ENCODE data around the gene SENP2.

DNA sequence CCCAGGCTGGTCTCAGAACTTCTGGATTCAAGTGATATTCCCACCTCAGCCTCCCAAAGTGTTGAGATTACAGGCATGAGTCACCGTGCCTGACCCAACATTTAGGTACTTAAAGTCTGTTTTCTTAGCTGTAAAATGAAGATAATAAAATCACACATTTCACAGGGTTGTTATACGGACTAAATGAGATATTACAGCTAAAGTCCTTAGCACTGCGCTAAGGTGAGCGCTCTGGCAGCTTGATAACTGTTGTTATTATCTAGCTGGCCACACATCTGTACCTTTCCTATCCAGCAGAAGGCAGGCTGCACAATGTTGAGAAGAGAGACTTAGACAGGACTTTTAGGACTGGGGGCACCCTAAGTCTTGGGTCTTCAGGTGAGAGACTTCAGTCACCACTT lies 31.0 kb upstream of the SENP2 start:
- TF ChIP-seq CTCF (IDR thresholded peaks at IDR 0.05) (no peak), TCF12 (IDR thresholded peaks at IDR 0.05) (no peak), EZH2phosphoT487 (IDR thresholded peaks at IDR 0.05; ENCODE audit: borderline replicate concordance, low read depth) (no peak), EP300 (IDR thresholded peaks at IDR 0.05; ENCODE audit: borderline replicate concordance in 1 of 2, low read depth in 1 of 2, low read length in 1 of 2) (no peak), YY1 (IDR thresholded peaks at IDR 0.05; ENCODE audit: low read depth) (no peak), RAD21 (IDR thresholded peaks at IDR 0.05; ENCODE audit: low read length) (no peak), SMC3 (IDR thresholded peaks at IDR 0.05; ENCODE audit: low read depth, low read length) (no peak), REST (IDR thresholded peaks at IDR 0.05; ENCODE audit: low read depth, low read length) (no peak), POLR2AphosphoS5 (IDR thresholded peaks at IDR 0.05; ENCODE audit: low read depth, low read length) (no peak), NFIC (IDR thresholded peaks at IDR 0.05; ENCODE audit: borderline replicate concordance) (no peak)
- TF ChIP-seq, protein P1, sequence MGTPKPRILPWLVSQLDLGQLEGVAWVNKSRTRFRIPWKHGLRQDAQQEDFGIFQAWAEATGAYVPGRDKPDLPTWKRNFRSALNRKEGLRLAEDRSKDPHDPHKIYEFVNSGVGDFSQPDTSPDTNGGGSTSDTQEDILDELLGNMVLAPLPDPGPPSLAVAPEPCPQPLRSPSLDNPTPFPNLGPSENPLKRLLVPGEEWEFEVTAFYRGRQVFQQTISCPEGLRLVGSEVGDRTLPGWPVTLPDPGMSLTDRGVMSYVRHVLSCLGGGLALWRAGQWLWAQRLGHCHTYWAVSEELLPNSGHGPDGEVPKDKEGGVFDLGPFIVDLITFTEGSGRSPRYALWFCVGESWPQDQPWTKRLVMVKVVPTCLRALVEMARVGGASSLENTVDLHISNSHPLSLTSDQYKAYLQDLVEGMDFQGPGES (IDR thresholded peaks at IDR 0.05; ENCODE audit: low read depth, low read length) = no peak

Data from SK-N-SH (cell line).